ENCODE data around the gene PPIL1.
"Not testable (repeated sequence)": the region's sequence is repeated elsewhere in the genome, so short reads cannot be mapped to it uniquely, and the experiment has no call there.

Gene PPIL1

GRCh38 chr6:36813047-36813446 lies 61.6 kb downstream of the PPIL1 start:
- DNase-seq = not testable (repeated sequence)

GRCh38 chr6:36809941-36810803 lies 64.4 kb downstream of the PPIL1 start:
- DNase-seq = no peak

DNA sequence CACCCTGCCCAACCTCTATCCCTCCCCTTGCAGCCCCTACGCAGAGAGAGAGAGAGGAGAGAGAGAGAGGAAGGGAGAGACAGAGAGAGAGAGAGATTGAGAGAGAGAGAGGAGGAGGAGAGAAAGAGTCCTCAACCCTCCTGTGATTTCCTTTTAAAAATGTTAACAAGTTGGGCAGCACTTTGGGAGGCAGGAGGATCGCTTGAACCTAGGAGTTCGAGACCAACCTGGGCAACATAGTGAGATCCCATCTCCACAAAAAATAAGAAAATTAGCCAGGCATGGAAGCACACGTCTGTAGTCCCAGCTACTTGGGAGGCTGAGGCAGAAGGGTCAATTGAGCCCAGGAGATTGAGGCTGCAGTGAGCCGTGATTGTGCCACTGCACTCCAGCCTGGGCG lies 65.4 kb downstream of the PPIL1 start:
- no peak for DNase-seq

DNA sequence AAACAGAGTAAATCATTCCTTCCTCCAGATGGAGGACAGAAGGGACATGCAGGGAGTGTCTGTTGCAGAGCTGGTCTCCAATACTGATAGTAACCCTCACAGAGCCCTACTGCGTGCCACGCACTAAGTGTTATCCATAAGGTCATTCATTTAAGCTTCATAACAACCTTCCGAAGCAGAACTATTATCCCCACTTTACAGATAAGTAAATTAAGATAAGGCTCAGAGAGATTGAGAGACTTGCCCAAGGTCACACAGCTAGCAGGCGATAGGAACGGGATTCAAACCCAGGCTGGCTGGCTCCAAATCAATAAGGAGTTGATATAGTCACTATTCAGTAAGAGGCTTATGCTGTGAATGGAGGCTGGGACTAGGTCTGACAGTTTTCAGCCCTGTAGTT lies 66.0 kb downstream of the PPIL1 start:
- DNase-seq = no peak

DNA sequence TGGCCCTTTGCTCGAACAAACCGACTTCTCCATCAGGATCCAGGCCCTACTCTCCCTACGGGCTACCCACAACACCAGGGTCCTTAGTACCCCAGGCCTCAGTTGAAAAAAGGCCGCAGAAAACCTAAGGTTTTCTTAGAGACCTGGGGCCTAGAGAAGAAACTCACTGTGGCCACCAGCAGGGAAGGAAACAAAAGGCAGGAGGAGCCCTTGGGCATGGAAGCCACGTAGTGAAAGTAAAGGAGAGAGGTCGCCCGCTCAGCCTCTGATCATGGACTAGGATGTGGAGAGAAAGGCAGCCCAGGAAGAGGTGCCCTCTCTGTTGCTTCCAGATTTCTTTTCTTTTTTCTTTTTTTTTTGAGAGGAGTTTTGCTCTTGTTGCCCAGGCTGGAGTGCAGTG lies 66.9 kb downstream of the PPIL1 start:
- no peak for DNase-seq

DNA sequence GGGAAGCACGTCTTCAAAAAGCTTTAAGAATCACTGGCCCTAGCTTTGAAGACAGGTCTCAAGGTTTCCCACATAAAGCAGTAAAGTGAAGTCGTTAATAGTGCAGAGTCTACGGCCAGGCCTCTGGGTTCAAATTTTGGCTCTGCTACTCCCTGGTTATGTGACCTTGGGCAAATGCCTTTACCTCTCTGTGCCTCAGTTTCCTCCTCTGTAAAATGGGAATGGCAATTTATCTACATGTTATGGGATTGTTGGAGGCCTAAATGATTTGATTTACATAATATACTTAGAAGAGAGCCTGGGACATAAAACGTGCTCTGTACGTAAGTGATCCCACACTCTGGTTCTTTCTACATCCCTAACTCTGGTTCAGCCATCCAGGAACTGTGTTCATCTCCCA lies 67.5 kb downstream of the PPIL1 start:
- DNase-seq = no peak

DNA sequence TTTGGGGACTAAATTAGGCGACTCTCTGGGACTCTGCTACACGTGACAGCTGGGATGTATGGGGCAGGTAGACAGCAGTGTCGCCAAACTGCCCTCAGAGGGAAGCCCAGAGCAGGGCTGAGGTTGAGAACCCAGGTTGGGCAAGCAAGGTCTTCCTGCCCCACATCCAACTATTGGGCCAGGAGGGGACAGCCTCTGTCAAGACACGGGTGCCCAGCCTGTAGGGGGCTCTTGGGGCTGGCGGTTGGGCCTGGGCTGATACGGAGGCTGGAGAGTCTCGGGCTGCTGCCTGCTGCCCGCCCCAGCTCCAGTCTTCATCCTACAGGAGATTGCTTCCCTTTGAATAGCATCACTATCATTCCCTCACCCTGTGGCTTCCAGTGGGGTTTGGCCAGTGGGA lies 68.7 kb downstream of the PPIL1 start:
- DNase-seq = no peak

DNA sequence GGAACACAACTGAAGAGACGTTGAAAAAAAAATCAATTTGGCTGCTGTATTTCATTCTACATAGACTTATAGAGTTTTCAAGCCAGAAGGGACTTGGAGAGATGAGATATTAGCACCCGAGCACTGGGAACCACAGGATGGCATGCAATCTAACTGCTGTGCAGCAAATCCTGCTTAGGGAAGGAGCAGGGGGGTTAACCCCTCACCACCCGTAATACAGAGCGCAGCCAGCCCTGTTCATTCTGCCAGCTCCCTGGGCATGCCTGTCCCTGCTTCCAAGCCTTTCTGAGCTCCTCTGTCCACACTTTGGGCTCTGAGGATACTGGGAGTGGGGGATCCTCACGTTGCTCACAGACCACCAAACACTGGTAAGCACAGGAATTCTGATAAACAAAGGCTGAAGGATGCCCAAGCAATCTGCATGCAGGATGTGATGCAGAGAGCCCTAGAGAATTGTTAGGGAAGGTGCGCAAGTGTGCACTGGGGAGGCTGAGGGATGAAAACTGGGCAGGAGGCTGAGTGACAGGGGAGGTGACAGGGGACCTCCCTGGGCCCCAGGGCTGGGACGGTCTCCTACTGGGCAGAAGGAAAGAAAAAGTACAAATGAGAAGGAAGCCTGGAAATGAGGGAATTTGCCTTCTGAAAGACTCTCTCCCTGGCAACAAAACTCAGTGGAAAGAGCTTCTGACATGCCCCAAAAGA lies 69.4 kb downstream of the PPIL1 start:
- no peak for DNase-seq

Measured in AML-193 (cell line).